ENCODE data around the gene CREB5. TPM values are rescaled to one million over a fixed set of nuclear protein-coding genes. Genes with fewer than 3 reads are reported as not detected.

Gene CREB5
- total RNA-seq, 1 donor from 2014 or later: 25.7 TPM

DNA sequence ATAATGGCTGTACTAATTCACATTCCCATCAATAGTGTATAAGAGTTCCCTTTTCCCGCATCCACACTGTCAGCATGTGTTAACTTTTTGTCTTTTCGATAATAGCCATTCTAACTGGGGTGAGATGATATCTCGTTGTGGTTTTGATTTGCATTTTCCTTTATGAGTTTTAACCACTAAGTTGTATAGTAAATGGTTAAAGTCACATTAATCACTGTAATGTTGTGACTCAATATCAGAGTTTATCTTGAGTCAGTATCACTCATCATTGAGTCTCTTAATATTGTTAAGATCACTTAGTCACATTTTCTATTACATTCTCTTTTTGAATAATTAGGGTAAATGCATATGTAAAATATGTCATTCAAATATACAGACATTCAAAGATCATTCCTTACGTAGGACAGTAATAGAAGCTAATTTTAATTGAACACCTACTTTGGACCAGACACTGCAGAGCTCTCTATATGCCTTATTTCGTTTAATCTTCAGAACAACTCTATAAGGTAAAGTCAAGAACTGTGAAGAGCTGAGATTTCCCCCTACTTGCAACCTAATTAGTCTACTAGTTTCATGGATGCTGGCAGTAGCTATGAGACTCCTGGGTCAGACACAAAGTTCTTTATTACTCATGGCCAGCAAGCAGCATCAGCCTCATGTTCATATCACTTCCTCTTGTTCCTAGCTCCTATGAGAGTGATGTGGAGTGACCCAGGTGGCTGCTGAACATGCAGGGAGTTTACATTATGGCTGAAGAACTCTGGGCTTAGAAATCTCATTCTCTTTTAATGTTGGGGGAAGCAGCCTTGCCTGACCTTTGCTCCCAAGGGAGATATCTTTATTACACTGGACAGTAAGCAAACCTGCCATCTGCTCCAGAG lies 30.5 kb downstream of the CREB5 start:
- no peak overlapping the region for H3K4me3 ChIP-seq (ENCODE audit: low read depth, low read length)
- TF ChIP-seq, protein P1, sequence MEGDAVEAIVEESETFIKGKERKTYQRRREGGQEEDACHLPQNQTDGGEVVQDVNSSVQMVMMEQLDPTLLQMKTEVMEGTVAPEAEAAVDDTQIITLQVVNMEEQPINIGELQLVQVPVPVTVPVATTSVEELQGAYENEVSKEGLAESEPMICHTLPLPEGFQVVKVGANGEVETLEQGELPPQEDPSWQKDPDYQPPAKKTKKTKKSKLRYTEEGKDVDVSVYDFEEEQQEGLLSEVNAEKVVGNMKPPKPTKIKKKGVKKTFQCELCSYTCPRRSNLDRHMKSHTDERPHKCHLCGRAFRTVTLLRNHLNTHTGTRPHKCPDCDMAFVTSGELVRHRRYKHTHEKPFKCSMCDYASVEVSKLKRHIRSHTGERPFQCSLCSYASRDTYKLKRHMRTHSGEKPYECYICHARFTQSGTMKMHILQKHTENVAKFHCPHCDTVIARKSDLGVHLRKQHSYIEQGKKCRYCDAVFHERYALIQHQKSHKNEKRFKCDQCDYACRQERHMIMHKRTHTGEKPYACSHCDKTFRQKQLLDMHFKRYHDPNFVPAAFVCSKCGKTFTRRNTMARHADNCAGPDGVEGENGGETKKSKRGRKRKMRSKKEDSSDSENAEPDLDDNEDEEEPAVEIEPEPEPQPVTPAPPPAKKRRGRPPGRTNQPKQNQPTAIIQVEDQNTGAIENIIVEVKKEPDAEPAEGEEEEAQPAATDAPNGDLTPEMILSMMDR (conservative IDR thresholded peaks at IDR 0.05; ENCODE audit: low read depth, low read length): no peak
- DNase-seq (ENCODE audit: low read depth): no peak

DNA sequence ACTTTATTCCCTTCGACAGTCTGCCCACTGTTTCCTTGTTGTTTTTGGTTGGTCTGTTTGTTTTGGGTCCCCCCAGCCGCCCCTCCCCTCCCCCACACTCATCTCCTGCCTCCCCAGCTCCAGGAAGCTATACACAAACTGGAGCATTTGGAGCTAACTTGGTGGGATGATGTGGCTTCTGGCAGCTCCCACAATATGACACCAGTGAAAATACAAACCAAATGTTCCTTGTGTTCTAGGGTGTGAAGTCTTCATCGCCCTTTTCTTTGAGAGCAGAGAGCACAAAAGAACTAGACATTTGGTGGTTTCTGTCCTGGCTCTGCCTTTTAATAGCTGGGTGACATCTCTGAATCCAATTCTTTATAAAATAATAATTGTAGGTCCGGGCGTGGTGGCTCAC lies 33.8 kb downstream of the CREB5 start:
- TF ChIP-seq, protein P1 (conservative IDR thresholded peaks at IDR 0.05; ENCODE audit: low read depth, low read length): no peak
- H3K4me3 ChIP-seq (ENCODE audit: low read depth, low read length): no peak overlapping the region
- DNase-seq (ENCODE audit: low read depth): no peak

DNA sequence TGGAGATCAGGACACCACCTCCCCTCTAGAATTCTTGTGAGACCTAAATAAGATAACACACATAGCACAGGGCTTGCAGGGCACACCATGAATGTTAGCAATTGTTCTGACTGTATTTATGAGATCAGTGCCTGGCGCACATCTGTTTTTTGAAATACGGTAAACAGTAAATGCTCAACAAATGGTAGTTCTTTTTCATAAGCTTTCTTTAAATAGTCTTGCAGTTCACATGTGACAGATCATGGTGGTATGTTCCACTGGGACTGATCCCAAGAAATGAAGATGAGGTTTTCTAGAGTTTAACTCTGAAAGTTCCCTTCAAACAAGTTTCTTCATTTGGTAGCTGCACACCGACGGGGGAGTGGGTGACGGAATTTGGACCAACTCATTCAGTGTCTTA lies 34.8 kb downstream of the CREB5 start:
- no peak overlapping the region for H3K4me3 ChIP-seq (ENCODE audit: low read depth, low read length)
- TF ChIP-seq, protein P1 (conservative IDR thresholded peaks at IDR 0.05; ENCODE audit: low read depth, low read length): no peak
- DNase-seq (ENCODE audit: low read depth): no peak

DNA sequence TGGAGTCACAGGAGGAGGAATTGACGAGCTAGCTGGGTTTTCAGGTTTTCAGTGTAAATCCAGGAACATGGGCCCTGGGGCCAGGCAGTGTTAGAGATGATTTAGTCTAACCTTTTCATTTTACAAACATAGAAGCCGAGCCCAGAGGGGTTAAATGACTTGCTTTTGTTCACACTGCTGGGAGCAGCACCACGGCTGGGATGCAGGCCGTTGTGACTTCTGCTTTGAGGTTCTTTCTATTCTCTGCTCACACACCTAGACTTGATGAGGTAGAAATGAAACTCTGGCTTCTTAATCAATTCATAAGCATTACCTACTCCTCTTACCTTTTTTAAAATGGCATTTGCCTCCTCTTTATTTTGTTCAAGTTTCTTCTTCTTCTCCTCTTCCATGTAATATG lies 36.4 kb downstream of the CREB5 start:
- no peak overlapping the region for H3K4me3 ChIP-seq (ENCODE audit: low read depth, low read length)
- TF ChIP-seq, protein P1 (conservative IDR thresholded peaks at IDR 0.05; ENCODE audit: low read depth, low read length): no peak
- no peak for DNase-seq (ENCODE audit: low read depth)

DNA sequence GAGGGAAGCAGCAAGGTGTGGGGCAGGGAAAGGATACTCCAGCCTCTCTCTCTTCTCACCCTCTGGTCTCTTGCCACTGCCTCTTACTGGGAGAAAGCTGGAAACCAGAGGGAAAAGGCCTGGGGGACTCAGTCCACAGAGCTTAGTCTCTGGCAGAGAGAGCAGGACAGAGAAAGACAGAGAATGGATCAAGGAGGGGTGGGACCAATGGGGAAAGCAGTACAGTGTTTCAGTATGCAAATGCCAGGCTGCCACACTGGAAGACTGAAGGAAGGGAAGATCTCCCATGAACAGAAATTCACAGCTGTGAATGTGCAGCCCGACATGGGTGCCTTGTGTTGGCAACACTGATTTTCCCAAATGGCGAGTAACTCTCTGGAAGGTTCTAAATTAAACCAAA lies 40.4 kb downstream of the CREB5 start:
- DNase-seq (ENCODE audit: low read depth): no peak
- H3K4me3 ChIP-seq (ENCODE audit: low read depth, low read length): no peak overlapping the region
- TF ChIP-seq, protein P1 (conservative IDR thresholded peaks at IDR 0.05; ENCODE audit: low read depth, low read length): no peak

DNA sequence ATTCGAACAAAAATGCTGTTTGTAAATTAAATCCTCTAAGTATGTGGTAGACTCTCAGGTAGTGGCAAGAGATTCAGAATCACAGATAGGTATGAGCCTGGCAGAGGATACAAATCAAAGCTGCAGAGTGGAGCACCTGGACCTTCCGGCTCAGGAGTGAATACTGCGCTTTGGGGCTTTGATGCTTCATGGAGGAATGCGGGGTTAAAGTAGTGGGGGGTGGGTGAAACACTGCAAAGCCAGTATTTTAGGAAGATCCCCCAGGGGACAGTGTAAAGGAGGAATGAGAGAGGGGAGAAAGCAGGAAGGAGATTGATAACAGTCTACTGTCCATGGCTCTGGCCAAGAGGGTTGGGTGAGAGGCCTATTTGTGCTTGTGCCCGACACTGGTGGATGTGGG lies 43.2 kb downstream of the CREB5 start:
- no peak for DNase-seq (ENCODE audit: low read depth)
- H3K4me3 ChIP-seq (ENCODE audit: low read depth, low read length): no peak overlapping the region
- TF ChIP-seq, protein P1 (conservative IDR thresholded peaks at IDR 0.05; ENCODE audit: low read depth, low read length): no peak

DNA sequence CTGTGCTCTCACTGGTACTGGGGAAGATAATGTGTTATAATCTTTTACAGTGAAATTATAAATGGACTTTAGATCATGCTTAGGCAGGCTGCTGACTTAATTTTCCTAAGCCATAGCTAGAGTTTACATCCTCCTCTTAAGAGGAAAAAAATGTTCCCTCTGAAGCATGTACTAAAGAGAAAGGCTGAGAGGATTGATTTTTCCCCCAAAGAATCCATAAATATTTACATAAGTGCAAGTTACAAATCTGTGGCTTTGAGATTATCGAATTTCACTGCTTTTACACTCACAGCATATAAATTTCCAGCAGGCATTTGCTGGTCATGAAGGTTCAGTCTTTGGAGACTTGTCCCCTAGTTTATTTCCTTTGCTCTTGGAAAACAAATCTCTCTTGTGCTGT lies 43.7 kb downstream of the CREB5 start:
- H3K4me3 ChIP-seq (ENCODE audit: low read depth, low read length): no peak overlapping the region
- no peak for DNase-seq (ENCODE audit: low read depth)
- TF ChIP-seq, protein P1 (conservative IDR thresholded peaks at IDR 0.05; ENCODE audit: low read depth, low read length): no peak
